GM21423 (cell line): Measurements from ENCODE around the gene COL15A1.
"Not testable (repeated sequence)": the region's sequence is repeated elsewhere in the genome, so short reads cannot be mapped to it uniquely, and the experiment has no call there.

Experiments
- ATAC-seq: cut with Tn5 transposase; IDR thresholded peaks from one replicate; pipeline ENCODE4 v1.9.1; 2021; ENCODE audit warnings: mild to moderate bottlenecking, moderate library complexity; ENCODE audit not compliant: unreplicated experiment

COL15A1 gene

GRCh38 chr9:98943682-98944056, at the start of gene COL15A1:
Gene COL15A1, plus strand, starts transcription at chr9:98943907. Its CDS starts 155 bp downstream, at chr9:98944062.
- no peak for ATAC-seq

GRCh38 chr9:98894171-98894570, 49.5 kb upstream of the COL15A1 start:
- no peak for ATAC-seq

GRCh38 chr9:98894761-98895160, 48.9 kb upstream of the COL15A1 start:
- no peak for ATAC-seq

GRCh38 chr9:98896632-98897031, 47.1 kb upstream of the COL15A1 start:
- no peak for ATAC-seq

GRCh38 chr9:98897745-98898144, 46.0 kb upstream of the COL15A1 start:
- ATAC-seq: no peak

- ATAC-seq: no peak
Measured at GRCh38 chr9:98899408-98900056, 44.2 kb upstream of the COL15A1 start.

GRCh38 chr9:98900244-98900643, 43.5 kb upstream of the COL15A1 start:
- ATAC-seq: no peak

- ATAC-seq: no peak
Measured at GRCh38 chr9:98900725-98901124, 43.0 kb upstream of the COL15A1 start.

- not testable (repeated sequence) for ATAC-seq
Measured at GRCh38 chr9:98901843-98902242, 41.9 kb upstream of the COL15A1 start.

GRCh38 chr9:98902516-98902915, 41.2 kb upstream of the COL15A1 start:
- ATAC-seq: no peak

- no peak for ATAC-seq
Measured at GRCh38 chr9:98902925-98903324, 40.8 kb upstream of the COL15A1 start.

- no peak for ATAC-seq
Measured at GRCh38 chr9:98903961-98904411, 39.7 kb upstream of the COL15A1 start.

- ATAC-seq: no peak
Measured at GRCh38 chr9:98905015-98905414, 38.7 kb upstream of the COL15A1 start.

GRCh38 chr9:98906273-98907040, 37.2 kb upstream of the COL15A1 start:
- no peak for ATAC-seq

- no peak for ATAC-seq
Measured at GRCh38 chr9:98907055-98907454, 36.7 kb upstream of the COL15A1 start.

GRCh38 chr9:98908897-98909634, 34.6 kb upstream of the COL15A1 start:
- no peak for ATAC-seq

- ATAC-seq: no peak
Measured at GRCh38 chr9:98909935-98910334, 33.8 kb upstream of the COL15A1 start.

- no peak for ATAC-seq
Measured at GRCh38 chr9:98911042-98911441, 32.7 kb upstream of the COL15A1 start.

GRCh38 chr9:98911738-98912137, 32.0 kb upstream of the COL15A1 start:
- ATAC-seq: not testable (repeated sequence)

- no peak for ATAC-seq
Measured at GRCh38 chr9:98912450-98912849, 31.3 kb upstream of the COL15A1 start.

- no peak for ATAC-seq
Measured at GRCh38 chr9:98913044-98913443, 30.7 kb upstream of the COL15A1 start.

GRCh38 chr9:98913705-98914104, 30.0 kb upstream of the COL15A1 start:
- no peak for ATAC-seq
